Activated CD4-positive, alpha-beta T cell treated with anti-CD3 and anti-CD28 coated beads, Interleukin-2, amount 10 ng/mL, durations not matched to agents 24 days and 14 days (primary cell): ENCODE results near the gene RANBP3L. TPM values are rescaled to one million over a fixed set of nuclear protein-coding genes. Genes with fewer than 3 reads are reported as not detected.

Source experiments
- DNase-seq: peaks from one replicate; pipeline ENCODE4 v3.0.0; 2022
- H3K27ac Mint-ChIP-seq: one replicate; pipeline ENCODE4 v1.8.0; 2022; ENCODE audit warnings: mild to moderate bottlenecking, mixed read lengths
- H3K27me3 Mint-ChIP-seq: one replicate; pipeline ENCODE4 v1.8.0; 2022; ENCODE audit warnings: mixed read lengths
- H3K36me3 Mint-ChIP-seq: one replicate; pipeline ENCODE4 v1.8.0; 2022; ENCODE audit warnings: low read depth, mild to moderate bottlenecking, mixed read lengths
- H3K4me1 Mint-ChIP-seq: one replicate; pipeline ENCODE4 v1.8.0; 2021; ENCODE audit warnings: mixed read lengths
- H3K4me3 Mint-ChIP-seq: one replicate; pipeline ENCODE4 v1.8.0; 2022; ENCODE audit warnings: mild to moderate bottlenecking, moderate library complexity, mixed read lengths
- H3K9me3 Mint-ChIP-seq: one replicate; pipeline ENCODE4 v1.8.0; 2021; ENCODE audit warnings: mixed read lengths
- intact Hi-C: fragments of 100-400 bp; cut with micrococcal nuclease; formaldehyde crosslinking; loops from one replicate; pipeline ENCODE4 v1.15.1; 2023
- total RNA-seq: library from RNA; stranded (reverse); gene quantifications from 2 replicates; pipeline ENCODE4 v1.2.3, GENCODE V29; 2022

RANBP3L gene
- total RNA-seq, 1 donor from 2014 or later = not detected

DNA sequence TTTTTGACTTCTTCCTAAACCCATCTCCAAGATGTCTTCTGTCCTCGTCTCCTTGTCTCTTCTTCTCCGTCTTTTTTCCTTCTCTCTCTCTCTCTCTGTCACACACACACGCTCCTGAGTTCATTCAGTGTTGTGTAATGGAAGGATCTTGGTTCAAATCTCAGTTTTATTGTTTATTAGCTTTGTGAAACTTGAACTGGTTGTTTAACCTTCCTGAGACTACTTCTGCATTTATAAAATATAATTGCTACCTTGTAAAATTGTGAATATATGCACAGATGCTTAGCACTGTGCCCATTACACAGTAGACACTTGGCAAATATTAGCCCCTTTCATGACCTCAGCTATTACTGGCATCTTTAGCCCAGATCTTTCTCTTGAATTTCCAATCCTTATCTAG, 57.6 kb downstream of the RANBP3L start:
- H3K27ac Mint-ChIP-seq = no peak overlapping the region
- H3K9me3 Mint-ChIP-seq = no peaks in the 10 kb centered on the region
- no peak for DNase-seq
- H3K4me1 Mint-ChIP-seq = peaks cover 23% of the 10 kb centered on the region
- intact Hi-C loops = loop anchor here (5.0 kb wide), 3 partner anchors 167 to 1327 kb away; partner anchors contain the start of genes BRIX1, NIPBL and RAD1
- peaks cover 18% of the 10 kb centered on the region for H3K27me3 Mint-ChIP-seq
- no peaks in the 10 kb centered on the region for H3K36me3 Mint-ChIP-seq
- peak overlapping the region; percentile 87 for H3K4me3 Mint-ChIP-seq

- peak overlapping the region; percentile 50 for H3K27ac Mint-ChIP-seq
- H3K9me3 Mint-ChIP-seq = no peaks in the 10 kb centered on the region
- intact Hi-C loops = loop anchor here (5.0 kb wide), 3 partner anchors 166 to 1326 kb away; partner anchors contain the start of genes BRIX1, NIPBL and RAD1
- H3K27me3 Mint-ChIP-seq = peaks cover 18% of the 10 kb centered on the region
- H3K4me1 Mint-ChIP-seq = peaks cover 26% of the 10 kb centered on the region
- H3K36me3 Mint-ChIP-seq = no peaks in the 10 kb centered on the region
- peak overlapping the region; percentile 87 for H3K4me3 Mint-ChIP-seq
- DNase-seq = no peak
Measured at GRCh38 chr5:36243653-36244052, 58.0 kb downstream of the RANBP3L start.

GRCh38 chr5:36242534-36243485, 58.9 kb downstream of the RANBP3L start:
- peak overlapping the region; percentile 87 for H3K4me3 Mint-ChIP-seq
- peaks cover 15% of the 10 kb centered on the region for H3K27me3 Mint-ChIP-seq
- no peaks in the 10 kb centered on the region for H3K36me3 Mint-ChIP-seq
- H3K9me3 Mint-ChIP-seq = no peaks in the 10 kb centered on the region
- intact Hi-C loops = loop anchor here (1.0 to 5.0 kb wide), 4 partner anchors 92 to 1326 kb away; partner anchors contain the start of genes BRIX1, LMBRD2, NIPBL and RAD1
- peaks cover 28% of the 10 kb centered on the region for H3K4me1 Mint-ChIP-seq
- DNase-seq = peak; percentile 67
- H3K27ac Mint-ChIP-seq = peak overlapping the region; percentile 94

DNA sequence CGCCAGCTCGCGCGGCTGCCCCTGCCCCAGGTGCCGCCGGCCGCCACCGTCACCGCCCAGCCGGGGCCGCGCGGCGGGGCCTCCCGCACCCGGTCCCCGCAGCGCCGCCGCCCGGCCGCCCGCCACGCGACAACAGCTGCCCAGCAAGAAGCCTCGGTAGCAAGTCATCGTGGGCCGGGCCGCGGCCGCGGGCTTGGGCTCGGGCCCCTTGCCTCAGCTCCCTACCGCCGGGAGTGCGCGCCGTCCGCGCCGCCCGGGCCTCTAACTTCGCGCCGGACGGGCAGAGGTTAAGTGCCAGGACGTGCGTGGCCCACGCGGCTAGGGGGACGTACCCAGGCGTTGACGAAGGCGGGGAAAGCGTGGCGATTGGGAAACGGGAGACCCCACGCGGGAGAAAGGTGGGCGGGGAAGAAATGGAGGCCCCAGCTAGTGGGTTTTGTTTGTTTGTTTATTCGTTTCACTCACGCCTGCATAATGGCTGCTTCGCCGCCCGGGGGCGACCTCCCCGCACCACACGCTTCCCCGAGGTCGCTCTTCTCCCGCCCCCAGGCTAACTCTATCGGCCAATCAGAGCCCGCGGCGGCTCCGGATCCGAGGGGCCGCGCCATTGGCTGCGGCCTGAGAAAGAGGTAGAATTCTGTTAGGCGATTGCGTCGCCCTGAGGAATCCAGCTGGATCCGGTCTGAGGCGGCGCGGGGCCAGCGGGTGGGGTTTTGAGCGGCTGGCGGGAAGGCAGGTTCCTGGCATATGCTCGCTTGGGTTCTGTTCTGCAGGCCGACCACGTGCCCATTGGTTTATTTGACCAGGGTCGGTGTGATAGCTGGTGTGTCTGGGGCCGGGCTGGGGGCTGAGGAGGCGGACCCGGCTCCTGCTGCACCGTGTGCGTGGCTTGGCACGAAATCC, 59.8 kb downstream of the RANBP3L start, which contains the start of gene NADK2:
TSS of gene NADK2 (minus strand) at position 295 of the 903 bp plus-strand sequence. CDS start at position 168, 127 bp downstream.
- Mint-ChIP-seq H3K9me3 (no peaks in the 10 kb centered on the region), H3K36me3 (no peaks in the 10 kb centered on the region), H3K4me1 (peaks cover 28% of the 10 kb centered on the region), H3K27me3 (peaks cover 7% of the 10 kb centered on the region), H3K27ac (peak within 1 kb of the TSS; percentile 94), H3K4me3 (peak within 1 kb of the TSS; percentile 87)
- peak; percentile 98 for DNase-seq
- intact Hi-C loops = loop anchor here (1.0 to 5.0 kb wide), 5 partner anchors 91 to 1403 kb away; partner anchors contain the start of genes BRIX1, LMBRD2, NIPBL and RAD1

- Mint-ChIP-seq H3K27me3 (peaks cover 5% of the 10 kb centered on the region), H3K4me3 (peak overlapping the region; percentile 83), H3K9me3 (no peaks in the 10 kb centered on the region), H3K4me1 (peaks cover 29% of the 10 kb centered on the region), H3K36me3 (no peaks in the 10 kb centered on the region), H3K27ac (peak overlapping the region; percentile 85)
- intact Hi-C loops = loop anchor here (2.0 to 5.0 kb wide), 4 partner anchors 164 to 1402 kb away; partner anchors contain the start of genes BRIX1, NIPBL, RAD1 and TTC23L
- peak; percentile 79 for DNase-seq
Measured at GRCh38 chr5:36240779-36241630, 60.7 kb downstream of the RANBP3L start.

- Mint-ChIP-seq H3K4me1 (peaks cover 29% of the 10 kb centered on the region), H3K27me3 (peaks cover 4% of the 10 kb centered on the region), H3K27ac (peak overlapping the region; percentile 31), H3K4me3 (peak overlapping the region; percentile 83), H3K9me3 (no peaks in the 10 kb centered on the region), H3K36me3 (no peaks in the 10 kb centered on the region)
- intact Hi-C loops = loop anchor here (2.0 to 5.0 kb wide), 4 partner anchors 162 to 1401 kb away; partner anchors contain the start of genes BRIX1, NIPBL, RAD1 and TTC23L
- no peak for DNase-seq
Measured at GRCh38 chr5:36239370-36240293, 62.1 kb downstream of the RANBP3L start.

DNA sequence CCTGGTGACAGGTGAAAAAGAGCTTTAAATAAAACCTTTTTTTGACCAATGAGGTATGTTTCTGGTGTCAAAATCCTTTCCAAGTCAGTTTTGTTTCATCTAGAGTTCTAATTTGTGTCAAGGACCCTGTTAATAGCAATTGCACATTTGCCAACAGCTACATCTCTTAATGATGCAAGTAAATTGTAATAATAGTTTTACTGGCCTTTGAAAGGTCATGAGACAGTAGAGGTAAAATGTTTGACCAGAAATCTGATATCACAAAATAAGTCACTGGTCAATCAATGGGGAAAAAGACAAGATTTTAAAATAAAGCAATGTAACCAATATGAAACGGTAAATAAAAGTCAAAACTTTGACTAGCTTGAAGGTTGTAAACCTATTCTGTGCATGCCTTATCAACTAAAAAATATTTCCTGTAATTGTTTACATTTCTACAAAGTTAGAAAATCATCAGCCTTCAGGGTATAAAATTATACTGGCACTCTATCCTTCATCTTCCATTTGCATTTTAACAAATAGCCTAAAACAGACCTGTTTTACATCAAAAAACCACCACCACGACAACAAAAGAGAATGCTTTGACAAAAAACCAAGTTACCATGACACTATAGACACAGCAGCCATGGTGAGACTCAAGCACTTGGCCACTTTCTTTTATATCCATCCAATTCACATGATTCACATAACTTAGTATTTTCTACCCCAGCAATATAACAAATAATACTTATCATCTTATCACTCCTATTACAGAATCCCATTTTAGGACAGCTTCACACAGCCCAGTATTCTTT, 63.0 kb downstream of the RANBP3L start:
- intact Hi-C loops = no loop called here
- Mint-ChIP-seq H3K27me3 (peaks cover 3% of the 10 kb centered on the region), H3K4me3 (no peak overlapping the region), H3K36me3 (no peaks in the 10 kb centered on the region), H3K27ac (no peak overlapping the region), H3K9me3 (no peaks in the 10 kb centered on the region), H3K4me1 (peaks cover 27% of the 10 kb centered on the region)
- DNase-seq = no peak

- Mint-ChIP-seq H3K27me3 (no peaks in the 10 kb centered on the region), H3K36me3 (no peaks in the 10 kb centered on the region), H3K4me3 (no peak overlapping the region), H3K9me3 (no peaks in the 10 kb centered on the region), H3K4me1 (peaks cover 22% of the 10 kb centered on the region), H3K27ac (no peak overlapping the region)
- no peak for DNase-seq
- intact Hi-C loops = no loop called here
Measured at GRCh38 chr5:36237751-36238150, 64.0 kb downstream of the RANBP3L start.

- Mint-ChIP-seq H3K9me3 (no peaks in the 10 kb centered on the region), H3K4me3 (no peak overlapping the region), H3K36me3 (no peaks in the 10 kb centered on the region), H3K27ac (no peak overlapping the region), H3K4me1 (peaks cover 19% of the 10 kb centered on the region), H3K27me3 (no peaks in the 10 kb centered on the region)
- intact Hi-C loops = no loop called here
- no peak for DNase-seq
Measured at GRCh38 chr5:36236801-36237200, 64.9 kb downstream of the RANBP3L start.

GRCh38 chr5:36232533-36232932, 69.2 kb downstream of the RANBP3L start:
- no peak overlapping the region for H3K4me3 Mint-ChIP-seq
- no peaks in the 10 kb centered on the region for H3K36me3 Mint-ChIP-seq
- intact Hi-C loops = no loop called here
- H3K4me1 Mint-ChIP-seq = peaks cover 2% of the 10 kb centered on the region
- H3K9me3 Mint-ChIP-seq = no peaks in the 10 kb centered on the region
- no peaks in the 10 kb centered on the region for H3K27me3 Mint-ChIP-seq
- DNase-seq = no peak
- no peak overlapping the region for H3K27ac Mint-ChIP-seq

DNA sequence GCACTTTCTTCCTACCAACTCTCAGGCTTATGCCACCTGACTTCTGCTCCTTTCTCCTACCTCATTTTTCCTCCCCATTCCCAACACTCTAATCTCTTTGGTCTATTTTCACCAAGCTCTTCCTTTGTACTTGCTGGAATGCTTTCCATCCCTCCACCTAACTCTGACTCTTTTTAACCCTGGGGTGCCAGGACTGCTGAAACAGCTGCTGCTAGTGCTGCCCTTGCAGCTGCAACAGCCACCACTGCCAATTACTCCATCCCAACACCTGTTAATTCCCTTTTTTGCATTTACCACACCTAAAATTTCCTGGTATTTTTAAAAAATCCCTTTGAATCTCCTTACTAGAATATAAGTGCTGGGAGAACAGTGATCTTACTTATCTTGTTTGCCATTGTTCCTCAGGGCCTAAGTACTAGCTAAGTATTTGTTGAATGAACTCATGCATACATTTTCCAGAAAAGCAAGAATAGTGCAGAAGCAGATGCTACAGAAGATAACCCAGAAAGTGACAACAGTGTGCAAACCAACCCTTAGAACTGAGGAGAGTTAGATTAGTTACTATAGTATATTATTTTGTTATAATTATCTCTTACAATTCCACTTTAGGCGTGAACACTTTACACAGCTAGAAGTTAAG, 71.4 kb downstream of the RANBP3L start:
- no peak overlapping the region for H3K27ac Mint-ChIP-seq
- H3K27me3 Mint-ChIP-seq = no peaks in the 10 kb centered on the region
- H3K36me3 Mint-ChIP-seq = peaks cover 3% of the 10 kb centered on the region
- H3K4me1 Mint-ChIP-seq = no peaks in the 10 kb centered on the region
- no peaks in the 10 kb centered on the region for H3K9me3 Mint-ChIP-seq
- no peak overlapping the region for H3K4me3 Mint-ChIP-seq
- no peak for DNase-seq
- intact Hi-C loops = no loop called here
